Ovary (tissue), 9 donors: ENCODE results near the gene PLXNA2. TPM values are rescaled to one million over a fixed set of nuclear protein-coding genes. Genes with fewer than 3 reads are reported as not detected.

ENCODE experiments used
- DNase-seq, 5 donors: peaks; one replicate each; pipeline ENCODE4 v3.0.0-alpha.2; 2019 to 2020
- H3K27ac ChIP-seq, 2 donors: fragments of 200-600 bp; one replicate each; pipeline versions ENCODE4 v1.5.1 to v1.8.0; 2019 to 2022
- H3K27me3 ChIP-seq: fragments of 200-600 bp; one replicate; pipeline ENCODE4 v1.8.0; 2022
- H3K36me3 ChIP-seq: fragments of 200-600 bp; sonication (generic); one replicate; pipeline ENCODE4 v1.5.1; 2019
- H3K4me1 ChIP-seq: one replicate; pipeline ENCODE4 v1.8.1; 2013; ENCODE audit warnings: mild to moderate bottlenecking, moderate library complexity; ENCODE audit not compliant: insufficient read depth
- H3K4me3 ChIP-seq: fragments of 200-600 bp; sonication (generic); one replicate; pipeline ENCODE4 v1.5.1; 2017
- H3K9me3 ChIP-seq, 2 donors: fragments of 200-600 bp in 1 of 2; sonication (generic) in 1 of 2; one replicate each; pipeline versions ENCODE4 v1.5.1 to v1.8.1; 2013 to 2019; ENCODE audit warnings: mild to moderate bottlenecking in 1 of 2, moderate library complexity in 1 of 2
- EP300 ChIP-seq: sonication (generic); formaldehyde crosslinking; IDR thresholded peaks from one replicate; pipeline ENCODE4 v1.6.1; 2017; ENCODE audit warnings: antibody characterized with exemption
- POLR2A ChIP-seq: fragments of 450-650 bp; IDR thresholded peaks from one replicate; pipeline ENCODE4 v1.6.1; 2017; ENCODE audit warnings: antibody characterized with exemption, mild to moderate bottlenecking, moderate library complexity
- WGBS, 3 donors: extraction: QIAGEN DNeasy Blood & Tissue Kit in 1 of 3; methylation state at CpG; one replicate each; pipeline versions ENCODE4 v1.1.5 to v1.1.7; 2013 to 2017; 5-methylcytosine and 5-hydroxymethylcytosine counted together
- intact Hi-C, 4 donors: fragments of 100-400 bp; cut with DNase I; formaldehyde crosslinking; loops; one replicate each; pipeline versions ENCODE4 v1.11.0 to v1.15.1; 2022 to 2023
- polyA plus RNA-seq, 2 donors: library from polyadenylated mRNA; stranded (reverse); fragments of 200-250 nt in 1 of 2; fragments of 350-450 nt in 1 of 2; fragmentation: Illumina TruSeq in 1 of 2; extraction: RNeasy Lipid Tissue Mini Kit (QIAGEN cat#74804) in 1 of 2; gene quantifications; one replicate each; pipeline ENCODE4 v1.2.3, GENCODE V29; 2013 to 2014
- total RNA-seq, 7 donors: library from RNA; depleted of rRNA in 2 of 7; stranded (reverse); fragments of >200 nt in 2 of 7; fragmentation: NEBNext Ultra II Directional in 3 of 7; extraction: Animal tissue kit (Norgen Biotek cat#: 25700) in 3 of 7; gene quantifications; one replicate each; pipeline versions ENCODE4 v1.1.0 to v1.2.4, GENCODE V29; 2016 to 2023
- TF ChIP-seq, protein P1 (sequence below), 3 donors: fragments of 450-650 bp in 2 of 3; fragments of 200-600 bp in 1 of 3; IDR thresholded peaks; one replicate each; pipeline versions ENCODE4 v1.5.1 to v1.8.0; 2016 to 2022; ENCODE audit warnings: antibody characterized with exemption in 3 of 3, mild to moderate bottlenecking in 1 of 3
- donor health status: DM: no; HTN: no; CAD: no; lungs with moderate emphysema.
- donor health status: DM: no; HTN: no; CAD: no.
- donor health status: Bipolar disorder and iron deficiency.
- donor health status: DM: yes; HTN: yes; CAD: no.
- donor health status: DM: no; HTN: no; CAD: no.
- donor health status: DM: yes; HTN: yes; CAD: no.

Gene PLXNA2
- total and polyA plus RNA-seq, 9 donors, result 10.7 to 71.5 (median 44.0) TPM

DNA sequence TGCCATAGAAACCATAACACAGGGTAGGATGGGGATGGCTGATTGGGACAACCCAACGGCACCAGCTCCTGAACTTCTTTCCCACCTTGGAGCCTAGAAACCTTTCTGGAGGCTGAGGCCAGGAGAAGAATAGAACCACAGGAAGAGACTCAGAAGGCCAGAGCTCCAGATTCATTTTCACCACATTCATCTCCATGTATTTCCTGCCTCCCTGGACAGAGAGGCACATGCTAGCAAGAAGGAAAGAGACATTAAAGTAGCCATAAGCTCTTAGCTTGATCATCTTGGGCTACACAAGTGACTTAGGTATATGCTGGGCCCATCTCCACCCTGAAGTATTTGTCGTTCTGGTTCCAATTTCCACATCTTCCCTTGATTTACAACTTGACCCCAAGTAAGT is 44.1 kb downstream of the PLXNA2 start:
- no peak for TF ChIP-seq EP300
- no peak for TF ChIP-seq POLR2A
- TF ChIP-seq, protein P1, sequence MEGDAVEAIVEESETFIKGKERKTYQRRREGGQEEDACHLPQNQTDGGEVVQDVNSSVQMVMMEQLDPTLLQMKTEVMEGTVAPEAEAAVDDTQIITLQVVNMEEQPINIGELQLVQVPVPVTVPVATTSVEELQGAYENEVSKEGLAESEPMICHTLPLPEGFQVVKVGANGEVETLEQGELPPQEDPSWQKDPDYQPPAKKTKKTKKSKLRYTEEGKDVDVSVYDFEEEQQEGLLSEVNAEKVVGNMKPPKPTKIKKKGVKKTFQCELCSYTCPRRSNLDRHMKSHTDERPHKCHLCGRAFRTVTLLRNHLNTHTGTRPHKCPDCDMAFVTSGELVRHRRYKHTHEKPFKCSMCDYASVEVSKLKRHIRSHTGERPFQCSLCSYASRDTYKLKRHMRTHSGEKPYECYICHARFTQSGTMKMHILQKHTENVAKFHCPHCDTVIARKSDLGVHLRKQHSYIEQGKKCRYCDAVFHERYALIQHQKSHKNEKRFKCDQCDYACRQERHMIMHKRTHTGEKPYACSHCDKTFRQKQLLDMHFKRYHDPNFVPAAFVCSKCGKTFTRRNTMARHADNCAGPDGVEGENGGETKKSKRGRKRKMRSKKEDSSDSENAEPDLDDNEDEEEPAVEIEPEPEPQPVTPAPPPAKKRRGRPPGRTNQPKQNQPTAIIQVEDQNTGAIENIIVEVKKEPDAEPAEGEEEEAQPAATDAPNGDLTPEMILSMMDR (IDR thresholded peaks at IDR 0.05), result no peak
- Histone ChIP-seq H3K36me3 (no peaks in the 10 kb centered on the region), H3K27me3 (no peaks in the 10 kb centered on the region), H3K9me3 (no peaks in the 10 kb centered on the region), H3K27ac (no peak overlapping the region), H3K4me1 (peaks cover 17% of the 10 kb centered on the region), H3K4me3 (no peak overlapping the region)
- intact Hi-C loops, result loop anchor here in 1 of 4 donors (5.0 kb wide), 1 partner anchor 37 kb away; no protein-coding TSS in a partner anchor
- 91 to 93% (median 93%) methylated on average over 2 of the region's 2 CpGs for WGBS, 3 donors
- DNase-seq, result no peak

GRCh38 chr1:208198236-208198635 is 45.9 kb downstream of the PLXNA2 start:
- TF ChIP-seq EP300 (no peak), POLR2A (no peak)
- TF ChIP-seq, protein P1 (IDR thresholded peaks at IDR 0.05), result no peak
- WGBS, 3 donors, result 95 to 96% (median 95%) methylated on average over 8 of the region's 8 CpGs

GRCh38 chr1:208194944-208195343 is 49.2 kb downstream of the PLXNA2 start:
- Histone ChIP-seq H3K27ac (no peak overlapping the region), H3K27me3 (no peaks in the 10 kb centered on the region), H3K4me1 (no peaks in the 10 kb centered on the region), H3K9me3 (no peaks in the 10 kb centered on the region), H3K36me3 (no peaks in the 10 kb centered on the region), H3K4me3 (no peak overlapping the region)
- no peak for DNase-seq
- intact Hi-C loops, result no loop called here
- 83 to 88% (median 84%) methylated on average over 3 of the region's 3 CpGs for WGBS, 3 donors
- TF ChIP-seq EP300 (no peak), POLR2A (no peak)
- TF ChIP-seq, protein P1 (IDR thresholded peaks at IDR 0.05), result no peak

More at GRCh38 chr1:208198236-208198635, 45.9 kb downstream of the PLXNA2 start:
- Histone ChIP-seq H3K4me3 (no peak overlapping the region), H3K36me3 (no peaks in the 10 kb centered on the region), H3K4me1 (peaks cover 10% of the 10 kb centered on the region), H3K27ac (no peak overlapping the region), H3K27me3 (no peaks in the 10 kb centered on the region), H3K9me3 (no peaks in the 10 kb centered on the region)
- no peak for DNase-seq
- intact Hi-C loops, result no loop called here

- DNase-seq, result peak in 1 of 5 donors; percentile 61
- Histone ChIP-seq H3K27me3 (no peaks in the 10 kb centered on the region), H3K9me3 (no peaks in the 10 kb centered on the region), H3K36me3 (no peaks in the 10 kb centered on the region), H3K27ac (no peak overlapping the region), H3K4me3 (no peak overlapping the region), H3K4me1 (no peaks in the 10 kb centered on the region)
- intact Hi-C loops, result loop anchor here in 1 of 4 donors (2.0 kb wide), 1 partner anchor 14 kb away; no protein-coding TSS in a partner anchor
- no peak for TF ChIP-seq EP300
- no peak for TF ChIP-seq POLR2A
- TF ChIP-seq, protein P1 (IDR thresholded peaks at IDR 0.05), result no peak
- WGBS, 3 donors, result 39 to 80% (median 54%) methylated on average over 2 of the region's 2 CpGs
Observed at GRCh38 chr1:208192995-208193394, 51.2 kb downstream of the PLXNA2 start.
